ENCODE results near the gene NDUFS7. TPM values are rescaled to one million over a fixed set of nuclear protein-coding genes. Genes with fewer than 3 reads are reported as not detected.

NDUFS7 gene
- total and polyA plus RNA-seq, 10 of the 15 experiments (the other 5 are each of a cell fraction or from before 2014, with no cell fraction given): 5.1 to 282 (median 92.9) TPM

DNA sequence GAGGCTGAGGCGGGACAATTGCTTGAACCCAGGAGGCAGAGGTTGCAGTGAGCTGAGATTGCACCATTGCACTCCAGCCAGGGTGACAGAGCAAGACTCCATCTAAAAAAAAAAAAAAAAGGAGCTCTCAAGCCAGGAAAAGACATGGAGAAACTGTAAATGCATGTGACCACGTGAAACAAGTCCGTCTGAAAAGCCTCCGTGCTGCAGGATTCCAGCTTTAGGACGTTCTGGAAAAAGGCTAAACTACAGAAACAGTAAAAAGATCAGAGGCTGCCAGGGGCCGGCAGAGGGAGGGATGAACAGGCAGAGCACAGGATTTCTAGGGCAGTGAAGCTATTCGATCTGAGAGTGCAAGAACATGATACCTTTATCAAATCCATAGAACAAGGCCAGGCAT is 40.7 kb upstream of the NDUFS7 start:
- ATAC-seq: no peak
- H4K20me1 ChIP-seq (ENCODE audit: control insufficient read depth, insufficient read depth): no peaks in the 10 kb centered on the region
- RAD21 ChIA-PET (ENCODE audit: unreplicated experiment): interaction anchor here (0.7 kb wide), 1 partner anchor 286 kb away, joined by 3 read pairs; no protein-coding TSS in a partner anchor
- no peak overlapping the region for H3K4me2 ChIP-seq (ENCODE audit: control insufficient read depth, insufficient read depth)
- no peaks in the 10 kb centered on the region; a peak in 1 of 4 replicates for H3K27me3 ChIP-seq (replicated peaks in 1 of 2; ENCODE audit: control insufficient read depth in 2 of 2, insufficient read depth in 2 of 2, low read length in 1 of 2)
- TF ChIP-seq ZBTB4 (CRISPR knock-in tag; IDR thresholded peaks at IDR 0.05) (no peak), MLLT1 (IDR thresholded peaks at IDR 0.05) (no peak), ZBTB40 (IDR thresholded peaks at IDR 0.05; ENCODE audit: borderline replicate concordance) (no peak), ETV6 (conservative IDR thresholded peaks at IDR 0.05 in 1 of 2, IDR thresholded peaks at IDR 0.05 in 1 of 2; ENCODE audit: borderline replicate concordance in 1 of 2, low read depth in 1 of 2) (no peak), POLR2AphosphoS5 (IDR thresholded peaks at IDR 0.05; ENCODE audit: low read length) (no peak), ZNF24 (IDR thresholded peaks at IDR 0.05) (no peak), HCFC1 (IDR thresholded peaks at IDR 0.05; ENCODE audit: low read length) (no peak), PAX8 (IDR thresholded peaks at IDR 0.05) (no peak), ASH2L (IDR thresholded peaks at IDR 0.05; ENCODE audit: borderline replicate concordance, low read depth) (no peak), BCL11A (IDR thresholded peaks at IDR 0.05; ENCODE audit: low read depth, low read length) (no peak), IKZF1 (conservative IDR thresholded peaks at IDR 0.05) (no peak), E2F4 (IDR thresholded peaks at IDR 0.05; ENCODE audit: low read depth, low read length) (no peak)
- TF ChIP-seq, protein P1, sequence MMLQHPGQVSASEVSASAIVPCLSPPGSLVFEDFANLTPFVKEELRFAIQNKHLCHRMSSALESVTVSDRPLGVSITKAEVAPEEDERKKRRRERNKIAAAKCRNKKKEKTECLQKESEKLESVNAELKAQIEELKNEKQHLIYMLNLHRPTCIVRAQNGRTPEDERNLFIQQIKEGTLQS (IDR thresholded peaks at IDR 0.05; ENCODE audit: borderline replicate concordance, extremely low read depth, low read depth, low read length): no peak
- no peak for DNase-seq (ENCODE audit: low read depth, low spot score)
- 27% methylated on average over 7 of the region's 7 CpGs for WGBS (ENCODE audit: insufficient coverage, insufficient replicate concordance, low lambda C conversion rate, missing lambda C conversion rate)
- POLR2A ChIA-PET: interaction anchor here (0.6 to 0.7 kb wide), 3 partner anchors 23 to 614 kb away, joined by 3 to 5 read pairs (median 4); no protein-coding TSS in a partner anchor
- no TSS peak for BruUV-seq (replicated peaks)
- no peak overlapping the region for H3K27ac ChIP-seq (ENCODE audit: control insufficient read depth, insufficient read depth)
- H3K9me3 ChIP-seq (replicated peaks; ENCODE audit: control insufficient read depth, insufficient read depth, low read length): no peaks in the 10 kb centered on the region
- in situ Hi-C loops (cut with MboI) (no loop called here), intact Hi-C loops (cut with micrococcal nuclease; ENCODE audit: unreplicated experiment) (no loop called here)
- peaks cover 10% of the 10 kb centered on the region for H3K4me1 ChIP-seq (ENCODE audit: control insufficient read depth, insufficient read depth, low read length)
- SMC1A ChIA-PET (ENCODE audit: uncharacterized antibody, unreplicated experiment): no interaction called here
- no peaks in the 10 kb centered on the region for H3K36me3 ChIP-seq (ENCODE audit: control insufficient read depth in 2 of 2, insufficient read depth in 2 of 2, low read length in 1 of 2)
- no peak overlapping the region for H3K9ac ChIP-seq (ENCODE audit: control insufficient read depth, insufficient read depth, low read length)
- CTCF ChIA-PET: no interaction called here
- H3K4me3 ChIP-seq: no peak overlapping the region
- no peak overlapping the region for H2AFZ ChIP-seq (ENCODE audit: control insufficient read depth, low read depth, low read length)
- no peak for FAIRE-seq
- H3K79me2 ChIP-seq (ENCODE audit: control insufficient read depth, insufficient read depth, low read length): no peaks in the 10 kb centered on the region

All from GM12878 (cell line).